HEK293 (cell line): ENCODE measurements around the gene CCDC86.

Source experiments
- CTCF ChIA-PET: fragments of 350-600 bp; formaldehyde crosslinking; extraction: SDS; loops from one replicate; lab custom pipeline; 2021; ENCODE audit warnings: antibody characterized with exemption; lab: Yijun Ruan, JAX
- POLR2A ChIA-PET: fragments of 300-600 bp; formaldehyde crosslinking; extraction: SDS; loops from one replicate; lab custom pipeline; 2020; ENCODE audit warnings: antibody characterized with exemption, inconsistent platforms; lab: Yijun Ruan, JAX
- H3K27ac ChIP-seq: fragments of 200-500 bp; sonication (Bioruptor generic); 2 replicates; pipeline ENCODE4 v1.5.1; 2014; ENCODE audit warnings: low read depth, low read length, control low read depth, inconsistent platforms; ENCODE audit errors: extremely low read depth
- H3K36me3 ChIP-seq, 2 experiments: fragments of 200-500 bp in 1 of 2; sonication (Bioruptor generic) in 1 of 2; 1 replicate in 1 of 2; 2 replicates in 1 of 2; pipeline ENCODE4 v1.5.1; 2014 to 2017; ENCODE audit warnings: inconsistent platforms in 2 of 2, low read length in 2 of 2; ENCODE audit not compliant: control insufficient read depth in 2 of 2, insufficient read depth in 1 of 2
- H3K4me1 ChIP-seq: fragments of 200-500 bp; sonication (Bioruptor generic); 2 replicates; pipeline ENCODE4 v1.5.1; 2014; ENCODE audit warnings: mild to moderate bottlenecking, low read length, inconsistent platforms; ENCODE audit not compliant: control insufficient read depth, insufficient read depth
- H3K4me3 ChIP-seq: 2 replicates; pipeline ENCODE4 v1.5.1; 2011; ENCODE audit warnings: low read depth, mild to moderate bottlenecking, control low read depth, low read length, moderate library complexity
- H3K9me3 ChIP-seq: fragments of 200-500 bp; sonication (Bioruptor generic); 2 replicates; pipeline ENCODE4 v1.5.1; 2014; ENCODE audit warnings: low read depth, low read length, inconsistent platforms; ENCODE audit not compliant: control insufficient read depth, insufficient read depth
- GLI4 ChIP-seq: fragments of 450-650 bp; formaldehyde crosslinking; IDR thresholded peaks from 2 replicates; pipeline ENCODE4 v1.5.1; 2016; ENCODE audit warnings: missing biosample characterization, missing genetic modification characterization
- HOXC10 ChIP-seq: sonication (generic); formaldehyde crosslinking; IDR thresholded peaks from 2 replicates; pipeline ENCODE4 v1.8.1; 2023; ENCODE audit warnings: mild to moderate bottlenecking, missing genetic modification reagents
- KLF1 ChIP-seq: fragments of 450-650 bp; formaldehyde crosslinking; IDR thresholded peaks from 2 replicates; pipeline ENCODE4 v1.5.1; 2016; ENCODE audit warnings: missing biosample characterization, missing genetic modification characterization
- PRDM2 ChIP-seq: fragments of 450-650 bp; formaldehyde crosslinking; IDR thresholded peaks from 2 replicates; pipeline ENCODE4 v1.5.1; 2016; ENCODE audit warnings: missing biosample characterization, missing genetic modification characterization, borderline replicate concordance
- TSHZ1 ChIP-seq: fragments of 450-650 bp; formaldehyde crosslinking; IDR thresholded peaks from 2 replicates; pipeline ENCODE4 v1.5.1; 2016; ENCODE audit warnings: missing biosample characterization, missing genetic modification characterization, borderline replicate concordance
- ZBTB17 ChIP-seq: fragments of 450-650 bp; formaldehyde crosslinking; IDR thresholded peaks from 2 replicates; pipeline ENCODE4 v1.5.1; 2016; ENCODE audit warnings: missing biosample characterization, missing genetic modification characterization
- ZNF146 ChIP-seq: fragments of 450-650 bp; formaldehyde crosslinking; IDR thresholded peaks from 2 replicates; pipeline ENCODE4 v1.5.1; 2016; ENCODE audit warnings: missing biosample characterization, missing genetic modification characterization
- ZNF148 ChIP-seq: fragments of 450-650 bp; formaldehyde crosslinking; IDR thresholded peaks from 2 replicates; pipeline ENCODE4 v1.5.0; 2017; ENCODE audit warnings: missing biosample characterization, missing genetic modification characterization, borderline replicate concordance
- ZNF324 ChIP-seq: fragments of 450-650 bp; formaldehyde crosslinking; IDR thresholded peaks from 2 replicates; pipeline ENCODE4 v1.5.1; 2016; ENCODE audit warnings: missing biosample characterization, missing genetic modification characterization
- ZNF366 ChIP-seq: fragments of 450-650 bp; formaldehyde crosslinking; conservative IDR thresholded peaks from 2 replicates; pipeline ENCODE4 v1.5.1; 2016; ENCODE audit warnings: missing biosample characterization, missing genetic modification characterization
- ZNF426 ChIP-seq: fragments of 450-650 bp; formaldehyde crosslinking; IDR thresholded peaks from 2 replicates; pipeline ENCODE4 v1.5.1; 2017; ENCODE audit warnings: missing biosample characterization, missing genetic modification characterization, mild to moderate bottlenecking, inconsistent platforms, moderate library complexity
- ZNF433 ChIP-seq: fragments of 450-650 bp; formaldehyde crosslinking; IDR thresholded peaks from 2 replicates; pipeline ENCODE4 v1.5.1; 2016; ENCODE audit warnings: missing biosample characterization, missing genetic modification characterization, low read depth
- ZNF449 ChIP-seq: fragments of 450-650 bp; formaldehyde crosslinking; IDR thresholded peaks from 2 replicates; pipeline ENCODE4 v1.5.1; 2017; ENCODE audit warnings: missing biosample characterization, mild to moderate bottlenecking, missing genetic modification characterization, moderate library complexity
- ZNF610 ChIP-seq: fragments of 450-650 bp; formaldehyde crosslinking; IDR thresholded peaks from 2 replicates; pipeline ENCODE4 v1.5.1; 2016; ENCODE audit warnings: missing biosample characterization, missing genetic modification characterization, borderline replicate concordance
- ZNF621 ChIP-seq: fragments of 450-650 bp; formaldehyde crosslinking; IDR thresholded peaks from 2 replicates; pipeline ENCODE4 v1.5.1; 2017; ENCODE audit warnings: missing biosample characterization, missing genetic modification characterization
- ZNF654 ChIP-seq: fragments of 450-650 bp; formaldehyde crosslinking; IDR thresholded peaks from 2 replicates; pipeline ENCODE4 v1.5.1; 2016; ENCODE audit warnings: low read depth, missing biosample characterization, missing genetic modification characterization
- ZSCAN23 ChIP-seq: fragments of 450-650 bp; formaldehyde crosslinking; IDR thresholded peaks from 2 replicates; pipeline ENCODE4 v1.5.1; 2016; ENCODE audit warnings: missing biosample characterization, missing genetic modification characterization
- ZXDB ChIP-seq: fragments of 450-650 bp; formaldehyde crosslinking; IDR thresholded peaks from 2 replicates; pipeline ENCODE4 v1.5.1; 2016; ENCODE audit warnings: missing biosample characterization, missing genetic modification characterization
- TF ChIP-seq, protein P1 (sequence below): fragments of 450-650 bp; formaldehyde crosslinking; optimal IDR thresholded peaks from 2 replicates; pipeline ENCODE3; 2016; ENCODE audit warnings: missing biosample characterization, mild to moderate bottlenecking, missing genetic modification characterization

The CCDC86 gene

GRCh38 chr11:60879104-60879503, 37.2 kb downstream of the CCDC86 start:
- Histone ChIP-seq H3K4me1 (no peaks in the 10 kb centered on the region), H3K27ac (no peak overlapping the region), H3K36me3 (peaks cover 0 to 28% of the 10 kb centered on the region in 2 experiments; a peak in 1 of 3 replicates), H3K4me3 (no peak overlapping the region), H3K9me3 (no peaks in the 10 kb centered on the region)
- ChIA-PET POLR2A (no interaction called here), CTCF (interaction anchor here (0.9 to 1.1 kb wide), 3 partner anchors 8 to 12 kb away, joined by 3 to 4 read pairs (median 4); no protein-coding TSS in a partner anchor)
- TF ChIP-seq ZNF654 (tag by site-specific recombination) (no peak), ZNF148 (no peak), ZNF610 (tag by site-specific recombination) (no peak), GLI4 (tag by site-specific recombination) (no peak), ZNF426 (tag by site-specific recombination) (no peak), ZNF621 (no peak), ZNF146 (tag by site-specific recombination) (no peak), ZNF324 (tag by site-specific recombination) (no peak), HOXC10 (no peak), ZNF433 (no peak), ZNF366 (tag by site-specific recombination) (no peak), ZNF449 (no peak), ZXDB (tag by site-specific recombination) (no peak), ZBTB17 (tag by site-specific recombination) (no peak), ZSCAN23 (tag by site-specific recombination) (no peak), PRDM2 (tag by site-specific recombination) (no peak), TSHZ1 (tag by site-specific recombination) (no peak), KLF1 (tag by site-specific recombination) (no peak)
- TF ChIP-seq, protein P1, sequence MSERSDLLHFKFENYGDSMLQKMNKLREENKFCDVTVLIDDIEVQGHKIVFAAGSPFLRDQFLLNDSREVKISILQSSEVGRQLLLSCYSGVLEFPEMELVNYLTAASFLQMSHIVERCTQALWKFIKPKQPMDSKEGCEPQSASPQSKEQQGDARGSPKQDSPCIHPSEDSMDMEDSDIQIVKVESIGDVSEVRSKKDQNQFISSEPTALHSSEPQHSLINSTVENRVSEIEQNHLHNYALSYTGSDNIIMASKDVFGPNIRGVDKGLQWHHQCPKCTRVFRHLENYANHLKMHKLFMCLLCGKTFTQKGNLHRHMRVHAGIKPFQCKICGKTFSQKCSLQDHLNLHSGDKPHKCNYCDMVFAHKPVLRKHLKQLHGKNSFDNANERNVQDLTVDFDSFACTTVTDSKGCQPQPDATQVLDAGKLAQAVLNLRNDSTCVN (tag by site-specific recombination) = no peak
